ENCODE data around the gene SLC38A2. TPM values are rescaled to one million over a fixed set of nuclear protein-coding genes. Genes with fewer than 3 reads are reported as not detected.

Gene SLC38A2
- total RNA-seq, result 562 and 706 TPM in 2 replicates

DNA sequence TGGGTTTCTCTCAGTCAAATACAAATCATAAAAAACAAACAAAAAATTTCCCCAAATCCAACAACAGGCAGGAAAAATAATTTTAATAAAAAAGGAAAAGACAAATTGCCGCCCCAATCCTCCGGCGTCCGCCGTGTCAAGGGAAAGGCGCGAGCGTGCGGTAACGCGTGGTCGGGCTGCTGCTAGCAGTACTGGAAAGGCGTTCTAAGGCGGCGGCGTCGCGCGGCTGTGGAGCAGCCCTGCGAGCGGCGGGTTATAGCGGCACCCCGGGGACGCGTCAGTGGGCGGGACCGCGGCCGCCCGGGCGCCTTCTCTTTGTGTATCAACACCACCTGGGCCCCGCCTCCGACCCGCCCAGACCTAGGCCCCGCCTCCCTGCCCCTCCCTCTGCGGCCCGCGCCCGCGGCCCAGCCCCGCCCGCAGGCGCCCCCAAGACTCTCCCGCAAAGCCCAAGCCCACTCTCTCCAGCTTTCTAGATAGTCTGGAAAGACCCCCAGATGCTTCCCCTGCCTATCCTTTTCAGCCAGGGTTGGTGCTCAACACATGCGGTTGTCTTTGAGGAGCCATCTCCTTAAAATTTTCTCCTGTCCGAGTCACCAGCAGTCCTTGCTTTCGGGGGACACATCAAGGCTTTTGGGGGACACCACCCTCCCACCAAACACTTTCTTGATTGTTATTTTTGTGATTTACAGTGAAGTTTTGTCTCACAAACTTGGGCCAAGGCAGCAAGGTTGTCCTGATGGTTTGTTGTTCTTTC lies at the start of gene SLC38A2:
SLC38A2 (minus strand) TSS at position 230 of the 757 bp plus-strand sequence. CDS start 1,480 bp downstream, outside the sequence.

Other genes starting within 250 kb of the SLC38A2 start
- gene SLC38A1, start 103.7 kb downstream of the SLC38A2 start, total RNA-seq, result 155 and 201 TPM in 2 replicates

All from vein endothelial cell (primary cell).